Heart left ventricle (tissue), 13 donors: ENCODE measurements around the gene USH1C.

ENCODE experiments used
- POLR2A ChIP-seq, 2 donors: fragments of 450-650 bp; IDR thresholded peaks; one replicate each; pipeline ENCODE4 v1.6.1; 2017; ENCODE audit warnings: antibody characterized with exemption in 2 of 2, mild to moderate bottlenecking in 2 of 2, moderate library complexity in 2 of 2
- TF ChIP-seq, protein P1 (sequence below), 12 donors: fragments of 200-600 bp; sonication (generic) in 4 of 12; IDR thresholded peaks; one replicate each; pipeline versions ENCODE4 v1.5.0 to v1.8.0; 2018 to 2022; ENCODE audit warnings: antibody characterized with exemption in 12 of 12, mild to moderate bottlenecking in 5 of 12
- donor health status: ischemic (EF 13 %, LVEDD 7.1; RV severe dilation, severe dysfunction).
- donor health status: DM: no; HTN: yes; CAD: no.
- donor health status: DM: no; HTN: no; CAD: no.
- donor health status: ischemic (EF 25% LVEDD 6.9; RV normal size, moderate dysfunction).
- donor health status: ischemic (EF 25% LVEDD 5.7; RV mildly dilated, moderate dysfunction).
- donor health status: ischemic (EF 35%, LVEDD 5.7; RV mildly dilated, moderate dysfunction).
- donor health status: nonischemic (EF 11% LVEDD 7.7; RV severe dilation, severe dysfunction).
- donor health status: DM: yes; HTN: yes; CAD: no.
- donor health status: PGD.
- donor health status: ischemic (EF 29% LVEDD 5.4; RV normal size, mild dysfunction).
- donor health status: nonischemic (EF 23%, LVEDD 6.1; RV moderate dilation, normal function).

DNA sequence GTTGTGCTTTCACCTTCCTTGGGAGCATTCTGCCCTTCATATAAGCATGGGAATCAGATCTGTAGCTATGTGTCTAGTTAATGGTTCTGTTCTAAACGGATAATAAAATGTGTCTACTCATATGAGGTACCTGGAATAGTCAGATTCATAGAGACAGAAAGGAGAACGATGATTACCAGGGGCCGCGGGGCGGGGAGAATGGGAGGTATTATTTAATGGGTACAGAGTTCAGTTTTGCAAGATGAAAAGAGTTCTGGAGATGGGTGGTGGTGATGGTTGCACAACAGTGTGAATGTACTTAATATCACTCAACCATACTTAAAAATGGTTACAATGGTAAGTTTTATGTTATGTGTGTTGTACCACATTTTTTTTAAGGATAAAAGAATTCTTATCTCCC, 57.6 kb downstream of the USH1C start:
- TF ChIP-seq, protein P1, sequence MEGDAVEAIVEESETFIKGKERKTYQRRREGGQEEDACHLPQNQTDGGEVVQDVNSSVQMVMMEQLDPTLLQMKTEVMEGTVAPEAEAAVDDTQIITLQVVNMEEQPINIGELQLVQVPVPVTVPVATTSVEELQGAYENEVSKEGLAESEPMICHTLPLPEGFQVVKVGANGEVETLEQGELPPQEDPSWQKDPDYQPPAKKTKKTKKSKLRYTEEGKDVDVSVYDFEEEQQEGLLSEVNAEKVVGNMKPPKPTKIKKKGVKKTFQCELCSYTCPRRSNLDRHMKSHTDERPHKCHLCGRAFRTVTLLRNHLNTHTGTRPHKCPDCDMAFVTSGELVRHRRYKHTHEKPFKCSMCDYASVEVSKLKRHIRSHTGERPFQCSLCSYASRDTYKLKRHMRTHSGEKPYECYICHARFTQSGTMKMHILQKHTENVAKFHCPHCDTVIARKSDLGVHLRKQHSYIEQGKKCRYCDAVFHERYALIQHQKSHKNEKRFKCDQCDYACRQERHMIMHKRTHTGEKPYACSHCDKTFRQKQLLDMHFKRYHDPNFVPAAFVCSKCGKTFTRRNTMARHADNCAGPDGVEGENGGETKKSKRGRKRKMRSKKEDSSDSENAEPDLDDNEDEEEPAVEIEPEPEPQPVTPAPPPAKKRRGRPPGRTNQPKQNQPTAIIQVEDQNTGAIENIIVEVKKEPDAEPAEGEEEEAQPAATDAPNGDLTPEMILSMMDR (IDR thresholded peaks at IDR 0.05), result no peak
- no peak for TF ChIP-seq POLR2A (IDR thresholded peaks at IDR 0.05)
